Measurements from ENCODE around the gene SPEM2.

SPEM2 gene

GRCh38 chr17:7416323-7416722, 9.1 kb upstream of the SPEM2 start:
- DNase-seq (ENCODE audit: extremely low read depth, low read depth) = no peak
- TF ChIP-seq CTCF (IDR thresholded peaks at IDR 0.05; ENCODE audit: low read depth, low read length) = no peak

DNA sequence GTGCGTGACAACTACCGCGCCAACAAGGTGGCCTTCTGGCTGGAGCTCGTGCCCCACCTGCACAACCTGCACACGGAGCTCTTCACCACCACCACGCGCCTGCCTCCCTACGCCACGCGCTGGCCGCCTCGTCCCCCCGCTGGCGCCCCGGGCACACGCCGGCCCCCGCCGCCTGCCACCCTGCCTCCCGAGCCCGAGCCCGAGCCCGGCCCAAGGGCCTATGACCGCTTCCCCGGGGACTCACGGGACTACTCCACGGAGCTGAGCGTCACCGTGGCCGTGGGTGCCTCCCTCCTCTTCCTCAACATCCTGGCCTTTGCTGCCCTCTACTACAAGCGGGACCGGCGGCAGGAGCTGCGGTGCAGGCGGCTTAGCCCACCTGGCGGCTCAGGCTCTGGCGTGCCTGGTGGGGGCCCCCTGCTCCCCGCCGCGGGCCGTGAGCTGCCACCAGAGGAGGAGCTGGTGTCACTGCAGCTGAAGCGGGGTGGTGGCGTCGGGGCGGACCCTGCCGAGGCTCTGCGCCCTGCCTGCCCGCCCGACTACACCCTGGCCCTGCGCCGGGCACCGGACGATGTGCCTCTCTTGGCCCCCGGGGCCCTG, 8.3 kb upstream of the SPEM2 start:
- no peak for TF ChIP-seq CTCF (IDR thresholded peaks at IDR 0.05; ENCODE audit: low read depth, low read length)
- DNase-seq (ENCODE audit: extremely low read depth, low read depth) = no peak

DNA sequence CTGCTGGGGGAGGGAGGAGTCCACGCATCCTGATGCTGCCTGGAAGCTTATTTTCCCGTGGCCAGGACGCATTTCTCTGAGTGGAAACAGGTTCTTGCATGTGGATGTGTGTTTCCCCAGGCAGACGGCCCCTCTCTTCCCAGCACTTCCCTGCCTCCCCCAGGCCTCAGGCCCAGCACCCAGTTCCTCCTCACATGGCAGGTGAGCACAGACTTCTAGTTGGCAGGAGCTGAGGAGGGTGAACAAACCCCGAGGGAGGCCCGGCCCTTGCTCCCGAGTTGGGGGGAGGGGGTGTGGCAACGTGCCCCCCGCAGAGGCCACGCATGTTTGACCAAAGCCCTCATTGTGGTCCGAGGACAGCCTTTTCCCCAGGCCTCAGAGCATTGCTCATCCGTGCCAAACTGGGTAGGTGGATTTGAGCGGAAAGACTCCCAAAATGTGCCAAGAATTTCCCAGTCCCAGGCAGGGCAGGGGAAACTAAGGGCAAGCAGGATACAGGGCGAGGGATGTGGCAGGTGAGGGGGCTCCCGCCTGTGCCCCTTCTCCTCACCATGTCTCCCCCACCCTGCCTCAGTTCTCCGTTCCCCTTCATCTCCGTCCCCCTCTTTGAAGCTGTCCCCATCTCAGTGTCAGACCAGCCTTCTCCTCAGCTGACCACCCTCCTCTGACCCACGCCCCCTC, 6.8 kb upstream of the SPEM2 start:
- DNase-seq (ENCODE audit: extremely low read depth, low read depth) = no peak
- TF ChIP-seq CTCF (IDR thresholded peaks at IDR 0.05; ENCODE audit: low read depth, low read length) = no peak

DNA sequence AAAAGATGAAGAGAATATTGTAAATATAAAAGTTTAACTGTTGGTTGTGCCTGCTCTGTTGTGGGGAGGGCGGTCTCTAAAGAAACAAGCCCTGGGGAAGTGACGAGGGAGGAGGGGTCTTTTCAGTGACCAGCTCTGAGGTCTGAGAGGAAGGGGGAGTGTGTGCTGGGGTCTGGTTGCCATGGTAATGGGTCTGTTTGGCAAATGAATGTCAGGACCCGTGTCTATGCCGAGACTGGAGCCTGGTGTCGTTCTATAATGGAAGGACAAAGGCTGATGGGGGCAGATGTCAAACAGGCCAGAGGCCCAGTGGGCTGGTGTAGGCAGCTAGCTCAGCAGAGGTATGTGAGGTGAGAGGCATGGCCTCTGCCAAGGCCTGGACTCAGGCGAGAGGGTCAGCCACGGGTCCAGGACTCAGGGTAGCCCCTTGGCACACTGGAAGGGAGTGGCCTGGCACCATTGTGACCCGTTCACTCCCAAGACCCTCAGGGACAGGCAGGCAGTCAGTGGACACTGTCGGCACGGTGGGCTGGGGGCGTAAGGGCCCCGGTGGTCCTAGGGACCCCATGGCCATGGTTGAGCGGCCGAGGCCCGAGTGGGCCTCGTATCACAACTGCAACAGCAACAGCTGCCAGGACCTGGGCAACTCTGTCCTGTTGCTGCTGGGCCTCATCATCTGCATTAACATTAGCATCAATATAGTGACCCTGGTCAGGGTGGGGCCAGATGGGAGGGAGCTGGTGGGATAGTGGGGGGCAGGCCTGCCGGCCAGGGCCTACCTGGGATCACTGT, 5.4 kb upstream of the SPEM2 start, which contains the start of gene SPEM1:
TSS of gene SPEM1 (plus strand) at position 506 of the 792 bp plus-strand sequence. CDS start at position 567, 61 bp downstream.
- TF ChIP-seq CTCF (IDR thresholded peaks at IDR 0.05; ENCODE audit: low read depth, low read length) = no peak
- no peak for DNase-seq (ENCODE audit: extremely low read depth, low read depth)

- TF ChIP-seq CTCF (IDR thresholded peaks at IDR 0.05; ENCODE audit: low read depth, low read length) = no peak
Observed at GRCh38 chr17:7421186-7421585, 4.2 kb upstream of the SPEM2 start.

DNA sequence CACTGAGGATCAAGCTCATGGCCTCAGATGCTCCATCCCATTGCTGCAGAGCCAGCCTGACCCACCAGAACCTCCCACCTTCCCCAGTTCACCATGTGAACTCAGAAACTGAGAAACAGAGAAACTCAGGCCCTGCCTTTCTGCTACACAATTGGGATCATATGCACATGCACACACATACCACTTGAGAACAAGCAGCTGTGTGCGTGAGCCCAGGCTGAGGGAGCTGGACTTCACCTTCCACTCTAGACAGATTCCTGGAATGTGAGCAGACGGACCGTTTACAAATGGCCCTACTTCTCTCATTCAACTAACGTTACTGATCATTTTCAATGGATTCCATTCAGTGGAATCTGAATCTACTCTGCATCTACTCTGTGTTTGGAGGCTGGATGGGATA, 1.7 kb upstream of the SPEM2 start:
- no peak for DNase-seq (ENCODE audit: extremely low read depth, low read depth)
- no peak for TF ChIP-seq CTCF (IDR thresholded peaks at IDR 0.05; ENCODE audit: low read depth, low read length)

More at GRCh38 chr17:7421186-7421585, 4.2 kb upstream of the SPEM2 start:
- DNase-seq (ENCODE audit: extremely low read depth, low read depth) = no peak

DNA sequence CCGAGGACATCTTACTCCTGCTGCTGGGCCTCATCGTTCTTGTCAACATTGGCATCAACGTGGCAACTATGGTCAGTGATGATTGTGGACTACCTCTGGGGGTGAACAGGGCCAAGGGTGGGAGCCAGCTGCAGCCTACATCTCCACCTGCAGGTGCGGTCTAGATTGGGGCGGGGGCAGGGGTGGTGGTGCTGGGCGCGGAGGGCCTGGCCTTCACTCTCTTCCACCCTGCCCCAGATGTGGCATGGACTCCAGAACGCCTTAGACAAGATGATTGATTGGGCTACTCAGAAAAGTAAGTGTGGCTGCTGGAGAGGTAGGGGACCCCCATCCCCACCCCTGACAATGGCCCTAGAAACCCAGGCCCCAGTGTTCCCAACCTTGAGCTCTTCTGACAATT, 340 bp downstream of the SPEM2 start:
- TF ChIP-seq CTCF (IDR thresholded peaks at IDR 0.05; ENCODE audit: low read depth, low read length) = no peak
- no peak for DNase-seq (ENCODE audit: extremely low read depth, low read depth)
